Measurements from ENCODE around the gene TMEM244.

GRCh38 chr6:129867403-129867802 is 6.3 kb upstream of the TMEM244 start:
- TF ChIP-seq ZNF44 (CRISPR knock-in tag; IDR thresholded peaks at IDR 0.05) = no peak
- no peak for TF ChIP-seq PBX3 (CRISPR knock-in tag; IDR thresholded peaks at IDR 0.05; ENCODE audit: borderline replicate concordance)
